ENCODE data around the gene TSHZ2. TPM values are rescaled to one million over a fixed set of nuclear protein-coding genes. Genes with fewer than 3 reads are reported as not detected.

Gene TSHZ2
- total RNA-seq, 1 experiment from 2014 or later, result 0.07 TPM

- Histone ChIP-seq H3K18ac (ENCODE audit: insufficient read length, low read depth, low read length) (no peak overlapping the region), H2BK5ac (ENCODE audit: insufficient read length, low read length) (no peak overlapping the region), H3K14ac (ENCODE audit: insufficient read depth, low read length) (no peak overlapping the region), H4K8ac (replicated peaks; ENCODE audit: insufficient read length, low read depth, low read length) (no peak overlapping the region), H2AK5ac (ENCODE audit: insufficient read length, low read length) (no peak overlapping the region), H4K5ac (ENCODE audit: insufficient read length, low read depth, low read length) (no peak overlapping the region), H3K27me3 (ENCODE audit: insufficient read depth, low read length) (no peaks in the 10 kb centered on the region), H4K91ac (ENCODE audit: insufficient read length, low read depth, low read length) (no peak overlapping the region), H2AFZ (ENCODE audit: low read length) (no peak overlapping the region), H3K9me3 (ENCODE audit: control insufficient read depth, low read depth, low read length) (no peaks in the 10 kb centered on the region), H4K20me1 (ENCODE audit: control insufficient read depth, insufficient read depth, insufficient read length) (no peaks in the 10 kb centered on the region), H2BK120ac (ENCODE audit: low read depth, low read length, poor library complexity, severe bottlenecking) (no peak overlapping the region), H3K9ac (ENCODE audit: extremely low read depth, insufficient read length, low read length) (no peak overlapping the region), H3K79me2 (ENCODE audit: insufficient read depth, low read length) (no peaks in the 10 kb centered on the region), H3K27ac (ENCODE audit: insufficient read length, low read depth, low read length) (no peak overlapping the region), H3K56ac (ENCODE audit: insufficient read length, low read depth, low read length) (no peak overlapping the region), H2BK15ac (ENCODE audit: low read depth, low read length) (no peak overlapping the region), H3K23me2 (ENCODE audit: insufficient read length, low read depth, low read length, poor library complexity, severe bottlenecking) (no peaks in the 10 kb centered on the region), H3K4ac (ENCODE audit: low read depth, low read length) (no peak overlapping the region), H2BK20ac (ENCODE audit: low read depth, low read length, poor library complexity, severe bottlenecking) (no peak overlapping the region), H3K79me1 (ENCODE audit: insufficient read depth, low read depth, low read length, poor library complexity, severe bottlenecking) (no peaks in the 10 kb centered on the region), H3K4me1 (ENCODE audit: insufficient read depth, low read length) (peaks cover 5% of the 10 kb centered on the region; the same call in 1 of the 2 replicates), H3T11ph (ENCODE audit: low read length) (no peak overlapping the region), H2BK12ac (ENCODE audit: insufficient read length, low read depth, low read length) (no peak overlapping the region), H3K4me2 (ENCODE audit: insufficient read depth, insufficient read length, low read length) (no peak overlapping the region), H3K23ac (ENCODE audit: insufficient read length, low read depth, low read length) (no peak overlapping the region)
- H3K27ac Mint-ChIP-seq, result peak overlapping the region in 1 of 3 experiments; percentile 60; a peak in 1 of 7 replicates
- no peaks in the 10 kb centered on the region for H3K27me3 Mint-ChIP-seq (ENCODE audit: low read depth)
- 0 out of 7 replicates have a peak, but pooled peaks cover 0 to 1% (median 0%) of the 10 kb centered on the region in 3 experiments for H3K36me3 Mint-ChIP-seq (ENCODE audit: insufficient read depth in 1 of 3, low read depth in 3 of 3)
- TF ChIP-seq CTCF (conservative IDR thresholded peaks at IDR 0.05), result no peak
- no peaks in the 10 kb centered on the region for H3K9me3 Mint-ChIP-seq
- WGBS (ENCODE audit: extremely low coverage, insufficient read length, low lambda C conversion rate), result no CpG with 5 or more reads among the region's 8 CpGs
- H3K4me3 Mint-ChIP-seq, result no peak overlapping the region
- no peak for DNase-seq
- peaks cover 28 to 34% of the 10 kb centered on the region in 2 experiments for H3K4me1 Mint-ChIP-seq
Observed at GRCh38 chr20:53387983-53388675, 416.0 kb downstream of the TSHZ2 start.

Data from H9 (cell line).